Measurements from ENCODE around the gene RPS6KC1.
"Not testable (repeated sequence)": the region's sequence is repeated elsewhere in the genome, so short reads cannot be mapped to it uniquely, and the experiment has no call there.

Gene RPS6KC1

GRCh38 chr1:213286235-213286634 is 235.2 kb downstream of the RPS6KC1 start:
- DNase-seq (ENCODE audit: low spot score) = peak; percentile 11

GRCh38 chr1:213287987-213288386 is 236.9 kb downstream of the RPS6KC1 start:
- no peak for DNase-seq (ENCODE audit: low spot score)

- no peak for DNase-seq (ENCODE audit: low spot score)
Measured at GRCh38 chr1:213291526-213291925, 240.5 kb downstream of the RPS6KC1 start.

GRCh38 chr1:213292614-213293013 is 241.6 kb downstream of the RPS6KC1 start:
- DNase-seq (ENCODE audit: low spot score) = no peak

GRCh38 chr1:213295860-213296259 is 244.8 kb downstream of the RPS6KC1 start:
- DNase-seq (ENCODE audit: low spot score) = no peak

- no peak for DNase-seq (ENCODE audit: low spot score)
Measured at GRCh38 chr1:213296558-213296957, 245.5 kb downstream of the RPS6KC1 start.

GRCh38 chr1:213297021-213297420 is 246.0 kb downstream of the RPS6KC1 start:
- DNase-seq (ENCODE audit: low spot score) = no peak

GRCh38 chr1:213300433-213300832 is 249.4 kb downstream of the RPS6KC1 start:
- no peak for DNase-seq (ENCODE audit: low spot score)

- not testable (repeated sequence) for DNase-seq (ENCODE audit: low spot score)
Measured at GRCh38 chr1:213301524-213301923, 250.5 kb downstream of the RPS6KC1 start.

GRCh38 chr1:213303286-213303685 is 252.2 kb downstream of the RPS6KC1 start:
- no peak for DNase-seq (ENCODE audit: low spot score)

GRCh38 chr1:213315571-213315970 is 264.5 kb downstream of the RPS6KC1 start:
- no peak for DNase-seq (ENCODE audit: low spot score)

- not testable (repeated sequence) for DNase-seq (ENCODE audit: low spot score)
Measured at GRCh38 chr1:213318458-213318857, 267.4 kb downstream of the RPS6KC1 start.

GRCh38 chr1:213320191-213320870 is 269.3 kb downstream of the RPS6KC1 start:
- no peak for DNase-seq (ENCODE audit: low spot score)

Measured in NAMALWA (cell line).